Measurements from ENCODE around the gene MAPK6. TPM values are rescaled to one million over a fixed set of nuclear protein-coding genes. Genes with fewer than 3 reads are reported as not detected.

Gene MAPK6
- total and polyA plus RNA-seq, 10 of the 15 experiments (the other 5 are each of a cell fraction or from before 2014, with no cell fraction given): 20.6 to 100 (median 52.6) TPM

GRCh38 chr15:52021128-52021671 is 2.2 kb downstream of the MAPK6 start (continued):
- TF ChIP-seq ZBTB33 (IDR thresholded peaks at IDR 0.05) (no peak), CHD2 (IDR thresholded peaks at IDR 0.05; ENCODE audit: borderline replicate concordance, low read depth, low read length) (peak; percentile 50; the same call in 1 of the 2 replicates), CEBPB (IDR thresholded peaks at IDR 0.05; ENCODE audit: borderline replicate concordance in 1 of 2, low read depth in 2 of 2, low read length in 2 of 2) (no peak), FOXM1 (IDR thresholded peaks at IDR 0.05; ENCODE audit: low read depth, low read length) (0 out of 2 replicates have a peak, but pooled peaks have one; percentile 52), CUX1 (IDR thresholded peaks at IDR 0.05; ENCODE audit: insufficient replicate concordance, low read depth, low read length) (no peak), KLF5 (IDR thresholded peaks at IDR 0.05; ENCODE audit: partially characterized antibody) (no peak), NBN (IDR thresholded peaks at IDR 0.05) (peak; percentile 82), CTCF (IDR thresholded peaks at IDR 0.05 in 2 of 3, conservative IDR thresholded peaks at IDR 0.05 in 1 of 3; ENCODE audit: control insufficient read depth in 2 of 3, extremely low read depth in 1 of 3, insufficient read depth in 1 of 3, low read depth in 3 of 3, low read length in 3 of 3) (peak in 1 of 3 experiments; percentile 13; a peak in 1 of 6 replicates), SUZ12 (IDR thresholded peaks at IDR 0.05; ENCODE audit: unreplicated experiment) (no peak), ASH2L (IDR thresholded peaks at IDR 0.05; ENCODE audit: borderline replicate concordance, low read depth) (no peak), RAD51 (IDR thresholded peaks at IDR 0.05) (no peak), SIX5 (IDR thresholded peaks at IDR 0.05; ENCODE audit: low read depth, low read length, severe bottlenecking) (no peak), RB1 (IDR thresholded peaks at IDR 0.05; ENCODE audit: borderline replicate concordance) (no peak), ELK1 (IDR thresholded peaks at IDR 0.05; ENCODE audit: low read depth, low read length) (no peak), CHD4 (IDR thresholded peaks at IDR 0.05) (no peak), HDAC2 (IDR thresholded peaks at IDR 0.05) (no peak), TBL1XR1 (IDR thresholded peaks at IDR 0.05; ENCODE audit: low read depth, low read length) (peak; percentile 28; the same call in 1 of the 2 replicates), PBX3 (IDR thresholded peaks at IDR 0.05; ENCODE audit: insufficient replicate concordance, low read depth, low read length) (no peak), TAF1 (IDR thresholded peaks at IDR 0.05; ENCODE audit: borderline replicate concordance, low read depth, low read length) (0 out of 2 replicates have a peak, but pooled peaks have one; percentile 26)

Measured in GM12878 (cell line).